GM12865 (cell line): ENCODE results near the gene LRRC10B.

Experiments used
- DNase-seq: peaks from one replicate; pipeline ENCODE4 v3.0.0; 2010; ENCODE audit warnings: low read depth
- H3K4me3 ChIP-seq: 2 replicates; pipeline ENCODE4 v1.5.1; 2011; ENCODE audit warnings: mild to moderate bottlenecking, low read depth, low read length, control low read depth
- CTCF ChIP-seq: IDR thresholded peaks from 2 replicates; pipeline ENCODE4 v1.5.1; 2011; ENCODE audit warnings: low read length, control low read depth, low read depth, inconsistent platforms; ENCODE audit not compliant: insufficient read depth; ENCODE audit errors: missing control alignments

LRRC10B gene

GRCh38 chr11:61495801-61496601, 12.5 kb upstream of the LRRC10B start:
- no peak for DNase-seq
- TF ChIP-seq CTCF = no peak
- H3K4me3 ChIP-seq = no peak overlapping the region

- no peak overlapping the region for H3K4me3 ChIP-seq
- no peak for TF ChIP-seq CTCF
- DNase-seq = no peak
Measured at GRCh38 chr11:61496602-61497400, 11.7 kb upstream of the LRRC10B start.

GRCh38 chr11:61497473-61497872, 11.1 kb upstream of the LRRC10B start:
- TF ChIP-seq CTCF = no peak
- no peak overlapping the region for H3K4me3 ChIP-seq
- no peak for DNase-seq

GRCh38 chr11:61497876-61498275, 10.7 kb upstream of the LRRC10B start:
- no peak for TF ChIP-seq CTCF
- no peak overlapping the region for H3K4me3 ChIP-seq
- DNase-seq = no peak

- no peak for TF ChIP-seq CTCF
- H3K4me3 ChIP-seq = no peak overlapping the region
- DNase-seq = peak; percentile 48
Measured at GRCh38 chr11:61498767-61499341, 9.7 kb upstream of the LRRC10B start.

GRCh38 chr11:61499816-61500491, 8.6 kb upstream of the LRRC10B start:
- TF ChIP-seq CTCF = no peak
- no peak for DNase-seq
- no peak overlapping the region for H3K4me3 ChIP-seq
